ENCODE data around the gene GAS2. TPM values are rescaled to one million over a fixed set of nuclear protein-coding genes. Genes with fewer than 3 reads are reported as not detected.

GAS2 gene
- total RNA-seq, 4 donors from 2014 or later, result 5.8 to 10.7 (median 8.7) TPM

DNA sequence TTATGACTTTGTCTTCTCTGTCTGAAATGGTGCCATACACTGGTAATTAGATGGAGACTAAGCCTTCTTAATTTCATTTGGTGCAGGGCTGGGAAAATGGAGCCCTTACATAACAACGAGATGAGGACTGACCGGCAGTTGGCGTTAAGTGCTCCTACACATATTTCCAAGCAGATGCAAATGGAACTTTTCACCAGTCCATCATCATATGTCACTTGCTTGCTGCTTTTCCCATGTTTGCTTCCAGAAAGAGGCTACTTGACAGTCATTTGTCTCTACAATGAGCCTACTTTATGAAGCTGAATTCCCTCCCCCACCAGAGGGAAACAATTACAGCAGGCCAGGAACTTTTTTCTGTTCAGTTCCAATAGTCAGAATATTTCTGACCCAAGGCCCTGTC is 130.6 kb downstream of the GAS2 start:
- Histone ChIP-seq H3K27me3 (no peaks in the 10 kb centered on the region), H3K27ac (no peak overlapping the region), H3K4me1 (no peaks in the 10 kb centered on the region), H3K9me3 (no peaks in the 10 kb centered on the region), H3K36me3 (no peaks in the 10 kb centered on the region), H3K4me3 (no peak overlapping the region)
- TF ChIP-seq POLR2A (IDR thresholded peaks at IDR 0.05), result no peak
- TF ChIP-seq, protein P1, sequence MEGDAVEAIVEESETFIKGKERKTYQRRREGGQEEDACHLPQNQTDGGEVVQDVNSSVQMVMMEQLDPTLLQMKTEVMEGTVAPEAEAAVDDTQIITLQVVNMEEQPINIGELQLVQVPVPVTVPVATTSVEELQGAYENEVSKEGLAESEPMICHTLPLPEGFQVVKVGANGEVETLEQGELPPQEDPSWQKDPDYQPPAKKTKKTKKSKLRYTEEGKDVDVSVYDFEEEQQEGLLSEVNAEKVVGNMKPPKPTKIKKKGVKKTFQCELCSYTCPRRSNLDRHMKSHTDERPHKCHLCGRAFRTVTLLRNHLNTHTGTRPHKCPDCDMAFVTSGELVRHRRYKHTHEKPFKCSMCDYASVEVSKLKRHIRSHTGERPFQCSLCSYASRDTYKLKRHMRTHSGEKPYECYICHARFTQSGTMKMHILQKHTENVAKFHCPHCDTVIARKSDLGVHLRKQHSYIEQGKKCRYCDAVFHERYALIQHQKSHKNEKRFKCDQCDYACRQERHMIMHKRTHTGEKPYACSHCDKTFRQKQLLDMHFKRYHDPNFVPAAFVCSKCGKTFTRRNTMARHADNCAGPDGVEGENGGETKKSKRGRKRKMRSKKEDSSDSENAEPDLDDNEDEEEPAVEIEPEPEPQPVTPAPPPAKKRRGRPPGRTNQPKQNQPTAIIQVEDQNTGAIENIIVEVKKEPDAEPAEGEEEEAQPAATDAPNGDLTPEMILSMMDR (IDR thresholded peaks at IDR 0.05), result no peak
- DNase-seq, result no peak

DNA sequence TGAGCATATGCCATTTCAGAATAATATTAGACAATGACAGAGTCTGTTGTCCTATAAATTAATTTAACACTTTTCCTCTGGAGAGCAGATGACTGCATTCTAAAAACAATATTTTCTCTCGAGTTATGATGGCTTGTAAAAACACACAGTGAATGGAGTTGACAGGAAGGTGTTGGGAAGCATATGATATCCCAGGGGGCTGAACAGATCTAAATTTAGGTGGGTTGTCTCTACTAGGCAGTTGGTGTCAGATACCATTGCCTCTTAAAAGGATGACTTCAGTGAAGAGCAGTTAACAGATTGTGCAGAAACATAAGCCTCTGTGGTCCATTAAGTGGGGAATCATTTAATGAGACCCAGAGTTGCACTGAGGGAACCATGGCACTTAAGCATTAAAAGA is 132.5 kb downstream of the GAS2 start:
- TF ChIP-seq POLR2A (IDR thresholded peaks at IDR 0.05), result no peak
- TF ChIP-seq, protein P1 (IDR thresholded peaks at IDR 0.05), result no peak
- Histone ChIP-seq H3K27ac (no peak overlapping the region), H3K27me3 (no peaks in the 10 kb centered on the region), H3K36me3 (no peaks in the 10 kb centered on the region), H3K4me1 (no peaks in the 10 kb centered on the region), H3K4me3 (no peak overlapping the region), H3K9me3 (no peaks in the 10 kb centered on the region)
- DNase-seq, result no peak

DNA sequence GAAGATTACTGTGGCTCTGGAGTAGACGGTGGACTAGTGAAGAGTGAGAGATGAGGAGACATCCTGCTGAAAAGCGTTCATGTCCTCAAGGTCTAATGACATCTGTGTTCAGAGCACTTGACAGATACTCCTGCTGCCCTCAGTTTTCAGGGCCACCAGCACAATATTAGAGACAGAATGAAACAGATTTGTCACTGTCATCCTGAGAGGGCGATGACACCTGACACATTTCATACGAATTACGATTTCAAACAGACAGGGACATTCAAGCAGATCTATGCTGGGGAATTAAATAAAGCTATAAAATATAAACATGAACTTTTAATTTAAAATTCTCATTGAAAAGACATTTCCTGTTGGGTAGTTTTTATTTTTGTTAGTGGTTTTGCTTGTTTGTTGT is 134.1 kb downstream of the GAS2 start:
- TF ChIP-seq POLR2A (IDR thresholded peaks at IDR 0.05), result no peak
- TF ChIP-seq, protein P1 (IDR thresholded peaks at IDR 0.05), result no peak
- no peak overlapping the region for H3K27ac ChIP-seq
- H3K4me3 ChIP-seq, result no peak overlapping the region
- no peaks in the 10 kb centered on the region for H3K36me3 ChIP-seq
- H3K27me3 ChIP-seq, result no peaks in the 10 kb centered on the region
- no peaks in the 10 kb centered on the region for H3K9me3 ChIP-seq
- no peak for DNase-seq
- no peaks in the 10 kb centered on the region for H3K4me1 ChIP-seq

DNA sequence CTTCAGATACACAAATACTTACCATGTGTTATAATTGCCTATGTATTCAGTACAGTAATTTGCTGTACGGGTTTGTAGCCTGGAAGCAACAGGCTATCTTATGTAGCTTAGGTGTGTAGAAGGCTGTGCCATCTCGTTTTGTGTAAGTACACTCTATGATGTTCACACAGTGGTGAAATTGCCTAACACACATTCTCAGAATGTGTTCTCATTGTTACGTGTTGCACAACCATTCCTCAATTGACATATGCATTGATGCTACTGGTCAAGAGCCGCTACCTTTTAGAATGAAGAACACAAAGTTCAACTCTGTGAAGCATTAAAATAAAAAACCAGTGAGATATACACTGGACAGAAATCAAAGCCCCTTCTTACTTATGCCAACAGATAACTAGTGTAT is 136.4 kb downstream of the GAS2 start:
- no peak for DNase-seq
- no peaks in the 10 kb centered on the region for H3K4me1 ChIP-seq
- TF ChIP-seq, protein P1 (IDR thresholded peaks at IDR 0.05), result no peak
- TF ChIP-seq POLR2A (IDR thresholded peaks at IDR 0.05), result no peak
- no peak overlapping the region for H3K27ac ChIP-seq
- no peak overlapping the region for H3K4me3 ChIP-seq
- no peaks in the 10 kb centered on the region for H3K36me3 ChIP-seq
- H3K9me3 ChIP-seq, result no peaks in the 10 kb centered on the region
- H3K27me3 ChIP-seq, result no peaks in the 10 kb centered on the region

DNA sequence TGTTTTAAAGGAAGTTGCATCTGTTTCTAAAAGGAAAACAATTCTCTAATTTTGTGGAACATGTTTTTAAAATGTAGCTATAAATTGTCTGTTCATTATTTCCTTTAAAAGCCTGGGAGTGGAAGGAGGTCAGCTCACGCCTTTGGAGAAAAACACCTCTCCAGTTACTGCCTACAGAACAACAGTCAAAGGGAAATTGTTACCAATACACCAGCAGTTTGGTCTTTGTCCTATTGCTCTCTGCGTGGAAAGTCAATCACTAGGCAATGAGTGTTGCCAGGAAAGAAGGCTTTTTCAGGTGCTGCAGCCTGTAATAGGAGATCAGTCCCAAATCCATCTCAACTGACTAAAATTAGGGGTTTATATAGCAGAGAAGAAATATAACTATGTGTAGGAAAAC is 141.0 kb downstream of the GAS2 start:
- peaks cover 0 to 3% (median 0%) of the 10 kb centered on the region in 4 donors for H3K4me1 ChIP-seq
- no peak for DNase-seq
- no peaks in the 10 kb centered on the region for H3K36me3 ChIP-seq
- no peak overlapping the region for H3K27ac ChIP-seq
- TF ChIP-seq POLR2A (IDR thresholded peaks at IDR 0.05), result no peak
- TF ChIP-seq, protein P1 (IDR thresholded peaks at IDR 0.05), result no peak
- H3K27me3 ChIP-seq, result no peaks in the 10 kb centered on the region
- H3K4me3 ChIP-seq, result no peak overlapping the region
- no peaks in the 10 kb centered on the region for H3K9me3 ChIP-seq

Measured in Peyer's patch (tissue), 4 donors.